GM19455 (cell line): ENCODE results near the gene PTGFR.

ENCODE experiments used
- ATAC-seq: cut with Tn5 transposase; IDR thresholded peaks from one replicate; pipeline ENCODE4 v1.9.1; 2021; ENCODE audit not compliant: unreplicated experiment

Gene PTGFR

GRCh38 chr1:78490861-78491450 is at the start of gene PTGFR:
PTGFR (plus strand) TSS chr1:78490974; CDS start chr1:78492744, 1,770 bp downstream.
- ATAC-seq = no peak

DNA sequence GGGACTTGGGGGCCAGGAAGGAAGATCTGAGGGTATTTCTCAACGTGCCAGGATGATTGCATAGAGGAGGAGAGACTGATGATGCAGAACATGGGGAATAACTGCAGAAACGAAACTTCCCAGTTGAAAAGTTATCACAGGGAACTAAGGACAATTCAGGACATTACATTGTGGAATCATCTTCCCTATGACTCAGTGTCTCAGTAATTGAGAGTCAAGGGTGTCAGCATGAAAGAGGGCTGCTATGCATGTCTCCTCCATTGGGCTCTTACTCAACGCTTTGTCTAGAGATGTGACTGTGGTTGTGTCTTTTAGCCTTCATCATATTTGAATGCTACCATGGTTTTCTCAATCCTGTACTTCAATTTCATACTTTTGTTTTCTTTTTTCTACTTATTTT is 48.9 kb upstream of the PTGFR start:
- no peak for ATAC-seq

DNA sequence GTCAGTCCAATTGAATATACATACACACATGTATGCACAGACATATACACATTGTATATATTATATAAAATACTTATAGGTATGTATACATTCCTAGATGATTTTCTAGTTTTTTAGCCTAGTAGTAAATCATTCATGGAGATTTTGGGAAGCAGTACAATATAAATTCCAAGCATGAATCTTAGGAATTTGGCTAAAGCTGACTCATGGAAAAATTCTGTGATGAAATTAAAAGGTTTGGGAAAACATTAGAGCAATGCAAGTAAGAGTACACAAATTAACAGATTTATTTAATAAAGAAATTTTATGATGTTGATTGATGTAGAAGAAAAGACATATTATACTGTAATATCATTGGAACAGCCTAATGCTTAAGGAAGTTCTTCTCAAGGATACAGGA is 43.7 kb upstream of the PTGFR start:
- ATAC-seq = no peak

- ATAC-seq = no peak
Observed at GRCh38 chr1:78464449-78464891, 26.3 kb upstream of the PTGFR start.

- no peak for ATAC-seq
Observed at GRCh38 chr1:78465143-78465542, 25.6 kb upstream of the PTGFR start.

- no peak for ATAC-seq
Observed at GRCh38 chr1:78468521-78468920, 22.3 kb upstream of the PTGFR start.

GRCh38 chr1:78469576-78469975 is 21.2 kb upstream of the PTGFR start:
- ATAC-seq = no peak

DNA sequence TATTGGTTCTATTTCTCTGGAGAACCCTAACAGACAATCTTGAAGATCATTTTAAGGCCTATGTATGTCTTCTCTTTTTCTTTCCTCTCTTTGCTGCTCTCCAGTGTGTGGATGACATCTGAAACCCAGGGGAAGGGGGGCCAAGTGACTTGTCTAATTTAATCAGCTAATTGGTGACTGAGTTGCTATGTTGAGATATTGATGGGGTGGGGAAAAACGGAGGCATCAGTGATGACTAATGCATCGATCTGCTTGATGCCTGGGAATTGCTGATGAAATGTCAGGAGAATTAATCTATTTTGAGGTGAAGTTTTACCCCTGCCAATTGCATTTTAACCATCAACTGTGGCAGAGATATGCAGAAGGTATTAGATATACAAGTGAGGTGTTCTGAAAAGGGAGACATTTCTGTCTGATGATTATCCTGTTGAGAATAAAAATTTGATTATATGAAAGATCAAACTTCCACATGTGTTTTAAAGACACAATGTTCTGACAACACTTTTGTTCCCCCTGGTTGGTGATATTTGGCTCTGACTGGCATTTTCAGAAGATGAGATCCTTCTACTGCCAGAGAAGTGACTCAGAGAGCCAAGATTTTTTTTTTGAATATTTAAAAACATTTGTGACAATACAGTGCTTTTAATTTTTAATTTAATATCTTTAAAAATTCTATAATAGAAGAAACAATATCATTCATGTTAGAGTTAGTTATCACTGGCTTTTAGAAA is 18.7 kb upstream of the PTGFR start:
- no peak for ATAC-seq

DNA sequence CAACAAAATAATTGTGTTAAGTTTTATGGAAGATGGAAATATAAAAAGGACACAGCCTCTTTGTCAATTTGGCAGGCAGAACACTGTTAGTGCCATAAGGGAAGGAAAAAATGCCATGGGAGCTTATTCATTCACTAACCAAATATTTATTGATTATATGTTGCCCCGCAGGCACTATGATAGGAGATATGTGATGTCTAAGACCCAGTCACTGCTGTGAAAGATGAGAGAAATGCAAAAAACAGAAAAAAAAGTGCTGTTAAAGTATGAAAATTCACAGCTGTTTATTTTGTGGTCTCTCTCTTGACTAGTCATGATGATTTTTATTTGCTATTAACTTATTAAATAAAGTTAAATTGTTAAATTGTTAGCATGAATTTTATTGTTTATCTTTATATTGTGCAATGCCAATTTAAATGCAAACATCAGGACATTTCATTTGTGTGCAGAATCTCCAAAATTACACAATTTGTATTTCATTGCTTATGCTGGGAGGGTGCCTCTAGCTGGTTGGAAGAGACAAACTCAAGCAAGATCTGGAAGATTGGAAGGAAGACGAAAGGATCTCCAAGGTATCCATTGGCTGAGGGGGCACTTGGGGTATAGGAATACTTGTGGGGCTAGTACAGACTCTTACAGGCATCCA is 17.8 kb upstream of the PTGFR start:
- no peak for ATAC-seq

- no peak for ATAC-seq
Observed at GRCh38 chr1:78474092-78474491, 16.7 kb upstream of the PTGFR start.

DNA sequence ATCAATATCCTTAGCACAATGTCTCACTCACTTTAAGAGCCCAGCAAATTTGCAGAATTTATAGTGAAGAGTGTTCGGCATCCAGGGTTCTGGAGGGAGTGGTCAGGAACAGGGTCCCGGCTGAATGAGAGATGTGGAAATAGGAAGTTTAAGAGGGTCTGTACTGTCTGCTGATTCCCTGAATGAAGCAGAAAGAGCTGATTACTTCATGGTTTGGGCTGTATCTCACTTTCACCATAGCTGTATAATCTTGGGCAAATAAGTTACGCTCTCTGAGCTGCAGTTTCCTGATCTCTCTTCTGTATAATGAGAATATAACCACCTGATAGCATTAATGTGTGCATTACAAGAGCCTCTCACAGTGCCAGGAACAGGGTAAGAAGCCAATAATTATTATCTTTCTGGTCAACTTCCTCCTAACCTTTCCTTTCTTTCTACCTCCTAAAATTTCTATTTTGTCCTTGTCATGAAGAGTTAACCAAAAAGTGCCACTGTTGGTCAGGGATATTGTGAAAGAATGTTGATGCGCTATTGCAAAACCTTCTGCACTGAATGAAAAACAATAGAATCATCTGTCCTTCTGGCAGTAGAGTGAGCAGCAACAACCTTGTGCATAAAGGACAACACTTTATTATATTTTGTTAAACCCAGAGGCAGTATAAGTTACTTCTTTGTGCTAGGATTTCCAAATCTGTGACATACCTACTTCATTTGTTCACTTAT is 14.7 kb upstream of the PTGFR start:
- ATAC-seq = no peak

DNA sequence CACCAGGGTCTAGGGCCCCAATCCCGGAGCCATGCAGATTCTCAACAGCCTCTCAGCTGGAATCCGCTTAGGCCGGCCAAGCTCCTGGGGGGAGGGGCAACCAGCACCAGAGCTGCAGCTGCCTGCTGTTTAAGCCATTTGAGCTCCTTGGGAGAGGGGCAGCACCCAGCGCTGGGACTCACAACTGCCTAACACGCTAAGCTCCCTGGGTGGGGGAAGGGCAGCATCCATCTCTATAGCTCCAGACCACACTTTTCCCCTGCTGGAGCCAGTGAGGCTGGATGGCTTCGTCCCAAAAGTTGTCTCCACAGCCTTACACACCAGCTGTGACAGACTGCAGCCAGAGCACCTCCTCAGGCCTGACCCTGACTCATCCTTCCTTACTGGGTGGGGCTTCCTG is 6.9 kb upstream of the PTGFR start:
- no peak for ATAC-seq

GRCh38 chr1:78491451-78492071 is 787 bp downstream of the PTGFR start:
- no peak for ATAC-seq

GRCh38 chr1:78492386-78492950 is 1.7 kb downstream of the PTGFR start:
- no peak for ATAC-seq

DNA sequence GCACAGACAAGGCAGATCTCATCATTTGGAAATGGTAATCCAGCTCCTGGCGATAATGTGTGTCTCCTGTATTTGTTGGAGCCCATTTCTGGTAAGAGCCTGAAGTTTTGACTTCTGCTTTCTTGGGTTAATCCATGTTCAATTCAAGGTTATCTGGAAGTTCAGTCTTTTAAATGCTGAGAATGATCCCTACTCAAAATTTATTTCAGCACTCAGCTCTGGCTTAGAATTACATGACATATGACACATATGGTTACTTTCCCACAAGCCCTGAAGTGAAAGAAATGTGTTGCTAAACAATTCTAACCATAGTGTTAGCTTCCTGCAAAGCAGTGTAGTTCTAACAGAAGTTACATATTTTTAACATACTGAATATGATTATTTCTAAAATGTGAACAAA is 2.7 kb downstream of the PTGFR start:
- no peak for ATAC-seq

DNA sequence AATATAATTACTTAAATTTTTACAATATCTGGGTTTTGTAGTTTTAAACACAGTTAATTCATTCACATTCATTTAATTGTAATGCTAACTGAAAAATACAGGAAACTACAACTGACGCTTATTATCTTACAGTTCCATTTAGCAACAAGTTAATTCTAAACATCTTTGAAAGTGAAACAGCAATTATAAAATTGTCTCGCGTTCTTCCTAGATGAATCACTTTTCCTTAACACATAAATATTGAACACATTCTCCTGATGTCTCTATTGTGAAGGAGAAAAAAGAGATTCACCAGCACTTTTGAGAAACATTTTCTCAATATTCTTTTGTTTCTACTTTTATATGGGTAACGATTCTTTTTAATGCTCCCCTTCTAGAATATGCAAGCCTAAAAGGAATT is 6.4 kb downstream of the PTGFR start:
- no peak for ATAC-seq

- ATAC-seq = no peak
Observed at GRCh38 chr1:78500529-78500928, 9.8 kb downstream of the PTGFR start.

DNA sequence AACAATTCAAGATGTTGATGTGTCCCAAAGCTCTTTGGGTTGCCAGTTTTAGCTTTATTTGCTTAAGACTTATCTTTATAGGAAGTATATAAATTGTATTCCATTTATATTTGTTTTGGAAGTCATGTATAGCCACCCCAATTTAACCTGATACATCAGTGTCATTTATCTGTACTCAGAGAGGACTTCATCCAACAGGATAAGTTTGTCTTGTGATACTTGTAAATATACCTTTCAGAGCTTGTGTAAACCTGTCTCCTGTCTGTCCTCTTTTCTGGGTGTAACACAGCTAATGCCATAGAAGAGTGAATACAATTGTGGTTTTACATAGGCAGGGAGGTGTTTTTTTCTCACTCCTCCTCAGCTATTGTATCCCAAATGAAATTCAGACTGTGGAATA is 10.4 kb downstream of the PTGFR start:
- no peak for ATAC-seq

GRCh38 chr1:78511334-78511733 is 20.6 kb downstream of the PTGFR start:
- ATAC-seq = no peak

GRCh38 chr1:78516716-78517115 is 25.9 kb downstream of the PTGFR start:
- ATAC-seq = no peak

DNA sequence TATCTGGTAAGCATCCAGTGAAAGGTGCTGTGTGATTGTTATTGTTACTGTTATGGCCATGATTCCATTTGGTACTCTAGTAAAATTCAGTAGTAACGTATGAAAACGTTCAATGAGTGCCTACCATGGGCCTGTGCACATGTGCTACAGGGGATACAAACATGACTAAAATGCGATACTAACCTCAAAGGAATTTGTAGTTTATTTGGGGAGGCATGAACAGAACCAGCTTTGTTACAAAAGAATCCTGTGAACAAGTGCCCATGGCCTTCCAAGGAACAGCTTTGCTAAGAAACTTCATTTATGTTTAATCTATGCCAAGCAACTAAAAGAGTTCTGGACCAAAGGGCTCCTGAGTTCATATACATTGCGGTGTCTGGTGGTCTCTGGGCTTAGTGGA is 28.7 kb downstream of the PTGFR start:
- no peak for ATAC-seq
